HG03521 (cell line): ENCODE measurements around the gene FPR3.
"Not testable (repeated sequence)": the region's sequence is repeated elsewhere in the genome, so short reads cannot be mapped to it uniquely, and the experiment has no call there.

Experiments used
- ATAC-seq: cut with Tn5 transposase; IDR thresholded peaks from one replicate; pipeline ENCODE4 v1.9.1; 2021; ENCODE audit warnings: mild to moderate bottlenecking, moderate library complexity; ENCODE audit not compliant: unreplicated experiment

Gene FPR3

DNA sequence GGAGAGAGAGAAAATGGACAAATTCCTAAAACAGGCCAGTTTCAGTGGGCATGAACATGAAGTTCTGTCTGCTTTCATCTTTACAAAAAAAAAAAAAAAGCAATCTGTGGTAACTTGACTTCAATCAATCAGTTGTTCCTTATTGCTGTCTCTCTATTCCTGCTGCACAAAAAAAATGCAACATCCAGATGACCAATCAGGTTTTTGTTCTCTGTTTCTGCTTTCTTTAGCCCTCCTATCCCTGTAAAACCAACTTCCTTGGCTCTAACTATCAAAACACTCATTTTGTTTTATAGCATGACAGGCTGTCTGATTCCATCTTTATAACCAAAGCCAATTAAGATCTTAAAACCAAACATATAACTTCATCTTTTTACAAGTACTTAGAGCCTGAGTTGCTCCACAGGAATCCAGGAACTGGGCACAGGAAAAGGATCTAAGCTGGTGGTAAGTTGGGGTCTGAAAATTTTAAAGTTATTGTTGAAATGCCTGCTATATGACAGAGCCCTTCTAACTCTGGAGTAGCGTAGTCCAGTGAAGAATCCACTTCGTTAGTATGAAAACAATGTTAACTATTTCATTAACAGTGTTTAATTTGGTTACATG lies at the start of gene FPR3:
FPR3 (plus strand) TSS at position 273 of the 606 bp plus-strand sequence. CDS start 28,592 bp downstream, outside the sequence.
- ATAC-seq: no peak

DNA sequence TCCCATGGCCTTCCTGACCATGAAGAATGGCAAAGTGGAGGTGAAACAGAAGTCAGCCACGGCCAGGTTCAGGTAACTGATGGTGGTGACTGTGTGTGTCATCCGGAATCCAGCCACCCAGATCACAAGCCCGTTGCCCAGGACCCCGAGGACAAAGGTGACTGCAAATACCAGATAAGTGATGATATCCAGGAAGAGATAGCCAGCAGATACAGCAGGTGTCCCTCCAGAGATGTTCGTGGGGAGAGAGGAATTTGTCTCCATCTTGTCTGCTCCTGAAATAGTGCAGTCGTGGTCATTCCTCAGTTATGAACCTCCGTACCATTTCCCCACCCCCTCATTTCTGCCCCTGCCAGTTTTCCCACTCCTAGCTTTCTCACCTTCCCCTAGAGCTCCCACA lies 48.2 kb upstream of the FPR3 start:
- no peak for ATAC-seq

DNA sequence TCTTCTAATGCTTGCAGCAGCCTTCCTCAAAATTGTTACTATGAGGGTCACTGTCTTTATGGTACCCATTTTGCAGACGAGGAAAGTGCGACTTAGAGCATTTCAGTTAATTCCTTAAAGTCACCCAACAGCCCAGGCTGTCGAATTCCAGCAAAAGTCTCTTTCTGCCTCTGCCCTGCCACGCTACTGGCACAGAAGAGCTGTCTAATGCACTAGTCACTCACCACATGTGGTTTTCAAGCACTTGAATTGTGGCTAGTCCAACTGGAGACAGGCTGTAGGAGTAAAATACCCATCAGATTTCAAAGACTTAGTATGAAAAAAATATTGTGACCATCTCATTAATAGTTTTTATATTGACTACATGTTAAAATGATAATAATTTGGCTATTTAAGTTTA lies 45.0 kb upstream of the FPR3 start:
- ATAC-seq: no peak

DNA sequence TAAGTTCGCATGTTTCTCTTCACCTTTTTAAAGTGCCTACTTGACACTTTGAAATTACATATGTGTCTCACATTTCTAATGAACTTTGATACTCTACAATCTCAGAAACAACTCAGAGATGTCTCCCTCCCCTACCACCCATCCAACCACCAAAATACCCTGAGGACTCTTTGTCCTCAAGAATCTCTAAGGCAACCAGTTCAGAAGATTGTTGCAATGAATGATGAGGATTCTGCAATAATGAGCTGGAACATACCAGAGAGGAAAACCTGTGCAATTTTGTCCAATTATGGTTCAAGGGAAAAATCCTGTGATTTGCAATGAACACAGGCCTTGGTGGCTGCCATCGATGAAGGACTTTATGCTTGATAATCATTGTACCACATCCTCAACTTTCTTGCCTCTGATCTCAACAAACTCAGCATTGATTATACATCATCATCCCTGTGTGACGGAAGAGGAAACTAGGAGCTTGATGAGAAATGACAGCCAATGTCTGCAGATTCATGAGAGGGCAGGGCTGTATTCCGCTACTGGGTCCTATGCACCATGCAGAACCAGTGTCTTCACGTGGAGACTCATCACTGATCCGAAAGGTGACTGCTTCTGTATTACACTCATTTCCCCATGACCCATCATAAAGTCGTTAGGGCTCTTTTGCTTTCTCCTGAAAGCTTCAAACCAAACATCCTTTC lies 44.4 kb upstream of the FPR3 start:
- ATAC-seq: no peak

DNA sequence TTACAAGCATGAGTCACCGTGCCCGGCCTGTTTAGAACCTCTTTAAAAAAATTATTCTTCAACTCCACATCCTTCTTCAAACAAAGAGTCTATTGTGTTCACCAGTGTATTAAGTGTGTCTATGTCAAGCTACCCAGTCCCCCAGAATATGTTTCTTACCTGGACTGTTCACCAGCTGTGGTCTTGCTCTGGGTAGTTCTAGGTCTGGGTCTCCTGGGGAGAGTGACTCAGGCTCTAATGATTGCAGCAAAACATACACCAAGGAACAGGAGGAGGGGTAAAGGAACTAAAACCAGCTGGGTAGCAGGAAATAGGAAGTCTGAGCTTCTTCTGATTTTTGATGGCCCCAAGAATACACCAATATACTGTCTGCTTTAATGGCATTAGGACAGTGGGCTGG lies 43.3 kb upstream of the FPR3 start, which contains the start of gene FPR1:
FPR1 (minus strand) TSS at position 224 of the 400 bp plus-strand sequence. CDS start 4,884 bp downstream, outside the sequence.
- ATAC-seq: no peak

DNA sequence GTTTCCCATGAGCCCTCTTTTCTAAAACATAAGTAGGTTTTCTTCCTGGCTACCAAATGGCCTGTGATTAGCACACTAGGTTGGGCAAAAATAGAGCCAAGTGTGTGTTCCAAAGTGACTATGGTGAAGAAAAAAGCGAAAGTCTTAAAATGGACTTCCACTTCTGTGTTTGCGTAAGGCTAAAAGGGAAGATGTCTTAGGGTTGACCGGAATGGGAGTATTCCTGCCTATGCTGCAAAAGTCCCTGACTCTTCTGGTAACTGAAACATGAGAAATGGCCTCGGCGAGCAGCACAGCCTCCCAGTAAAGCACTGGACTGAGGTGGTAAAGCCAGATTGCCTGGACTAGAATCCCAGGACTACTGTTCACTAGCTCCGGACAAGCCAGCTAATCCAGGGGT lies 40.8 kb upstream of the FPR3 start:
- no peak for ATAC-seq

- ATAC-seq: no peak
Observed at GRCh38 chr19:51754770-51755169, 40.2 kb upstream of the FPR3 start.

- no peak for ATAC-seq
Observed at GRCh38 chr19:51755571-51755970, 39.4 kb upstream of the FPR3 start.

- no peak for ATAC-seq
Observed at GRCh38 chr19:51760697-51761356, 34.1 kb upstream of the FPR3 start, which contains the start of gene FPR2. Gene FPR2, plus strand, starts transcription at chr19:51761180. Its CDS starts 7,479 bp downstream, at chr19:51768659.

DNA sequence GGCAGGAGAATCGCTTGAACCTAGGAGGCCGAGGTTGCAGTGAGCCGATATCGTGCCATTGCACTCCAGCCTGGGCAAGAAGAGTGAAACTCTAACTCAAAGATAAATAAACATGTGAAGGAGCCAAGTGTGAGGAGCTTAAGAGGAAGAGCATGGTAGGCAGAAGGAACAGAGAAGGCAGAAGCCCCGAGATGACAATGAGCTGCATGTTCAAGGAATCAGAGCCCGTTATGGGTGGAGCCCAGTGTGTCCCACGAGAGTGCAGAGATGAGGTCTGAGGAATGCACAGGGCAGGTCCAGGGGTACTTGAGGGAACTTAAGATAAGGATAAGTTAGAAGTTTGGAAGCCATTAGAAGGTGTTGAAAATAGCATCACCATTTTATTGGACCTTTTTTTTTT lies 33.3 kb upstream of the FPR3 start:
- no peak for ATAC-seq

DNA sequence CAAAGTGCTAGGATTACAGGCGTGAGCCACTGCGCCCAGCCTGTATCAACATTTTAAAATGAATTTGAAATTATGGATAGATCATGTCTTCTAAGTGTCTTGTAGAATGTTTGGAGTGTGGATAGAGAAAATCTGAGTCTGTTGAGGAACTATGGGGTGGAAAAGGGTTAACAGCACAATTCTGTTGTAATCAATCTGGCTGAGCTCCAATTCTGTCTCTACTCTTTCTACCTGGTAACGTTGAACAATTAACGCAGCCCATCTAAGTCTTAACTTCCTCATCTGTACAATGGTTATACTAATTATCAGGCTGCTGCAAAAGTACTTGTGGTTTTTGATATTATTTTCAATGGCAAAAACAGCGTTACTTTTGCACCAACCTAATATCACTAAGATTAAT lies 29.9 kb upstream of the FPR3 start:
- no peak for ATAC-seq

GRCh38 chr19:51766461-51766860 lies 28.5 kb upstream of the FPR3 start:
- no peak for ATAC-seq

DNA sequence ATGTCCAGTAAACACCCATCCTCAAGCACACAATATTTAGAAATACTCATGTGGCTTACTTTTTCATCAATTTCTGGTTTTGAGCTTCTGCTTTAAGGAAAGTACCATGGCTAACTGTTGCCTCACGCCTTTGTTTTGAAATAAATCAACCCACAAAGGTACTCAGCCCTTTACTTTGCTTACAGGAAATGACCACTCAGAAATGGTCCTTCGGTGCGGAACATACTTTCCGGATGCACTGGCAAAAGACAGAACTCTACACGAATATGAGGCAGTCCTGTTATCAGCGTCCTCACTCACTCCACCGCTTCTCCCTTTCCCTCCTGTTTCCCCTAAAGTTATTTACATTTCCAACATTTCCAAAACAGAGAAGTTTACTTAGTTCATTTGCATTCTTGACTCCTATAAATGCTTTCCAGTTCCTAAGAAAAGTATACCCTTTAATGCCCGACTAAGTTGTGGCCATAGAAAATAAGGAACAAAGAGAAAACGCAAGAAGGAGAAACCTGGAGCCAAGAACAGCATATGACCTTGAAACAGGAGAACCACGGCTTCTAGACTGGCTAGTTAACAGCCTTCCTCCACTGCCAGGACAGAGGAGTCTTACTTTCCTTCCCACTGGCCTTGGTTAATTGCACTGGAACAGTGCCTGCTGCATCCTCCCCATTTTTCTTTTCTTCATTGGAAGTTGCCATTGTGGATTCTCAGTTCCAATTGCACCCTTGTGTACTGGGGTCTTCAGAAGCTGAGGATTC lies 23.4 kb upstream of the FPR3 start:
- no peak for ATAC-seq

- no peak for ATAC-seq
Observed at GRCh38 chr19:51772977-51773376, 22.0 kb upstream of the FPR3 start.

DNA sequence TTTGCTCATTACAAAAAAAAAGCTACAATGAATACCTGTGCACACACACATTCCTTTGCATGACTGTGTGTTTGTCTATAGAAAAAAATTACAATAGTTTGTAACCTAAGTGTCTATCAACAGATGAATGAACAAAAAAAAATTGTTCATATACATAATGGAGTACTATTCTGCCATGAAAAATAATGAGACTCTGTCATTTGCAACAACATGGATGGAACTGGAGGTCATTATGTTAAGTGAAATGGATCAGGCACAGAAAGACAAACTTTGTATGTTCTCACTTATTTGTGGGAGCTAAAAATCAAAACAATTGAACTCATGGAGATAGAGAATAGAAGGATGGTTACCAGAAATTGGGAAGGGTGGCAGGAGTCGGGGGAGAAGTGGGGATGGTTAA lies 18.4 kb upstream of the FPR3 start:
- not testable (repeated sequence) for ATAC-seq

GRCh38 chr19:51777570-51778462 lies 17.1 kb upstream of the FPR3 start:
- ATAC-seq: no peak

- ATAC-seq: no peak
Observed at GRCh38 chr19:51779181-51779580, 15.8 kb upstream of the FPR3 start.

DNA sequence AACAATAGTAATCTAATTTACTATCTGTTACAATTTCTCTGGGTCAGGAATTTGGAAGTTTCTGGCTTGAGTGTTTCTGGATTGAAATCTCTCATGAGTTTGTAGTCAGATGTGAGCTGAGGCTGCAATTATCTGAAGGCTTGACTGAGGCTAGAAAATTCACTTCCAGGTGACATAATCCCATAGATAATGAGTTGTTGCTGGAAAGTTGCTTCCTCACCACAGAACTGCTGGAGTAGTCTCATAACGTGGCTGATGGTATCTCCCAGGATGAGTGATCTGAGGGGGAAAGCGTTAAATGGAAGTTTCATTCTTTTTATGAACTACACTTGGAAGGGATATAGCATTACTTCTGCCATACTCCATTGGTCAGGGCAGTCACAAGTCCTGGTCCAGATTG lies 15.3 kb upstream of the FPR3 start:
- ATAC-seq: no peak

DNA sequence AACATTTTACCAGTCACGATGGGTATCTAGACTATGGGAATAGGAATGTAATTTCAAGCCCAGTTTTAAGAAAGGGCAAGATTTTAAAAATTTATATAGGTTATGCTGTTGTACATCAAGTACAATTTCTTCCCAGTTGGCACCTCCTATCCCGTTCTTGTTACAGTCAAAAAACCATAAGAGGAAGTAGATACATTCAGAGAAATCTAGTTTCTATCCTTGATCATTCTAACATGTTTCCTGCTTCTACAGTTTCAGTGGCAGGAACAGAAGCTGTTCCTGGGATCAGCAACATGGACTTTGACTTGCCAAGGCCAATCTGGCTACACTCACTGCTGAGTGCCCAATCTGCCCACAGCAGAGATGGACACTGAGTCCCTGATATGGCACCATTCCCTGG lies 14.7 kb upstream of the FPR3 start:
- no peak for ATAC-seq

GRCh38 chr19:51781999-51782398 lies 13.0 kb upstream of the FPR3 start:
- no peak for ATAC-seq
